ENCODE measurements around the gene MORN1. TPM values are rescaled to one million over a fixed set of nuclear protein-coding genes. Genes with fewer than 3 reads are reported as not detected.

MORN1 gene
- total RNA-seq, 1 experiment from 2014 or later = 23.2 TPM

DNA sequence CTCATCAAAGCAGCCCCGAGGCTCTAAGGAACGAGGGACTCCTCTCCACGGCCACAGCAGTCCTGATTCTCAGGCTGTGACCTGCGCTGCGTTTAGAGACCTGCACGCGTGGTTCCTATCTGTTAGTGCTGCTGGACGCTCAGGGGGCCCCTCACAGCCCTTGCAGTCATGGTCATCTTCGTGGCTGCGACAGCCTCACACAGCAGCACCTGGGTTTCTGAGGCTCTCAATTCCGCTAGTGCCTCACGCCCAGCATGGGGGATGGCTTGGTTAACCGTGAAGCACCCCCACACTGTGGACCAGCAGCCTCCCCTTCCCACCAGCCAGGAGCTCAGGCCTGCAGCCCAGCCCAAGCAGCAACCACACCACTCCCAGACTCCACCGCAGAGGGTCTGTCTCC lies 7.8 kb downstream of the MORN1 start:
- no peaks in the 10 kb centered on the region for H3K4me1 Mint-ChIP-seq (ENCODE audit: low read depth, unreplicated experiment)
- H3K27me3 Mint-ChIP-seq (ENCODE audit: unreplicated experiment) = no peaks in the 10 kb centered on the region
- TF ChIP-seq, protein P1, sequence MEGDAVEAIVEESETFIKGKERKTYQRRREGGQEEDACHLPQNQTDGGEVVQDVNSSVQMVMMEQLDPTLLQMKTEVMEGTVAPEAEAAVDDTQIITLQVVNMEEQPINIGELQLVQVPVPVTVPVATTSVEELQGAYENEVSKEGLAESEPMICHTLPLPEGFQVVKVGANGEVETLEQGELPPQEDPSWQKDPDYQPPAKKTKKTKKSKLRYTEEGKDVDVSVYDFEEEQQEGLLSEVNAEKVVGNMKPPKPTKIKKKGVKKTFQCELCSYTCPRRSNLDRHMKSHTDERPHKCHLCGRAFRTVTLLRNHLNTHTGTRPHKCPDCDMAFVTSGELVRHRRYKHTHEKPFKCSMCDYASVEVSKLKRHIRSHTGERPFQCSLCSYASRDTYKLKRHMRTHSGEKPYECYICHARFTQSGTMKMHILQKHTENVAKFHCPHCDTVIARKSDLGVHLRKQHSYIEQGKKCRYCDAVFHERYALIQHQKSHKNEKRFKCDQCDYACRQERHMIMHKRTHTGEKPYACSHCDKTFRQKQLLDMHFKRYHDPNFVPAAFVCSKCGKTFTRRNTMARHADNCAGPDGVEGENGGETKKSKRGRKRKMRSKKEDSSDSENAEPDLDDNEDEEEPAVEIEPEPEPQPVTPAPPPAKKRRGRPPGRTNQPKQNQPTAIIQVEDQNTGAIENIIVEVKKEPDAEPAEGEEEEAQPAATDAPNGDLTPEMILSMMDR (IDR thresholded peaks at IDR 0.05; ENCODE audit: unreplicated experiment) = no peak
- no peak overlapping the region for H3K27ac Mint-ChIP-seq (ENCODE audit: unreplicated experiment)
- H3K9me3 Mint-ChIP-seq (ENCODE audit: low read depth, unreplicated experiment) = no peaks in the 10 kb centered on the region
- H3K4me3 Mint-ChIP-seq (ENCODE audit: low read depth, unreplicated experiment) = no peak overlapping the region
- intact Hi-C loops (cut with micrococcal nuclease; ENCODE audit: unreplicated experiment) = loop anchor here (5.0 kb wide), 1 partner anchor 186 kb away; no protein-coding TSS in a partner anchor
- BruUV-seq (replicated peaks) = no TSS peak
- H3K36me3 Mint-ChIP-seq (ENCODE audit: insufficient read depth, unreplicated experiment) = peaks cover 12% of the 10 kb centered on the region
- CTCF ChIA-PET = no interaction called here
- no peak for DNase-seq

DNA sequence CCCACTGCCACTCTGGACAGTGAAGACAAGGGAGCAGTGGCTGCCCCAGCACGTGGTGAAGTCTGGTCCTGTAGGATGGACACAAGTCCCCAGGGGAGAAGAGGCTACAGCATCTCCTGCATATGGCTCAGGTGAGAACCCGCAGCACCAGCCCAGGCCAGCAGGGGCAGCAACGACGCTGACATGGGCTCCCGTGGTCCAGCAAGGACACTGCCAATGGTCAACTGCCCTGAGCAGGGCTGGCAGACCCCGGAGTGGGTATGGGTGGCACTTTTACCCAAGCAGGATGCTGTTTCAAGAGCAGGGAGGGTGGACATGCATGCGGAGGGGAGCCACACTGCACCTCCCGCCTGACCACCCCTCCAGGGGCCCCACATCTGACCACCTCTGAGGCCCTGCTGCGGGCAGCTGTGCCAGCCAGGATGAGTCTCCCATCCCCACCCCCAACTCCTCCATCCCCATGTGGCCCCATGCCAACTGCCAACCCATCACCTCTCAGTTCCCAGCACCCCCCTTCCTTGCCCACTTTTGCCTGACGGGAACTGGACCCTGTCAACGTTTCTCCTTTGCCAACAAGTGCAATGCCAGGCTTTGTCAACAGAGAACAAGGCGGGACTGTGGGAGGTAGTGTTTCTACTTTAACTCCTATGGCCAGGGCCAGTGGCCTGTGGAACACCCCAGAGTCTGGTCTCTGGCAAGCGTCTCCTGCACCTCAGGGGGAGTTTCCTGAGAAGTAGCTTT lies 8.6 kb downstream of the MORN1 start:
- H3K4me1 Mint-ChIP-seq (ENCODE audit: low read depth, unreplicated experiment) = no peaks in the 10 kb centered on the region
- TF ChIP-seq, protein P1 (IDR thresholded peaks at IDR 0.05; ENCODE audit: unreplicated experiment) = peak; percentile 20
- no peaks in the 10 kb centered on the region for H3K27me3 Mint-ChIP-seq (ENCODE audit: unreplicated experiment)
- BruUV-seq (replicated peaks) = no TSS peak
- CTCF ChIA-PET = interaction anchor here (2.2 kb wide), 1 partner anchor 188 kb away, joined by 16 read pairs; the partner anchor contains the start of gene FAAP20
- peak; percentile 61 for DNase-seq
- H3K4me3 Mint-ChIP-seq (ENCODE audit: low read depth, unreplicated experiment) = no peak overlapping the region
- H3K27ac Mint-ChIP-seq (ENCODE audit: unreplicated experiment) = no peak overlapping the region
- H3K9me3 Mint-ChIP-seq (ENCODE audit: low read depth, unreplicated experiment) = no peaks in the 10 kb centered on the region
- peaks cover 9% of the 10 kb centered on the region for H3K36me3 Mint-ChIP-seq (ENCODE audit: insufficient read depth, unreplicated experiment)
- intact Hi-C loops (cut with micrococcal nuclease; ENCODE audit: unreplicated experiment) = loop anchor here (5.0 kb wide), 1 partner anchor 185 kb away; no protein-coding TSS in a partner anchor

DNA sequence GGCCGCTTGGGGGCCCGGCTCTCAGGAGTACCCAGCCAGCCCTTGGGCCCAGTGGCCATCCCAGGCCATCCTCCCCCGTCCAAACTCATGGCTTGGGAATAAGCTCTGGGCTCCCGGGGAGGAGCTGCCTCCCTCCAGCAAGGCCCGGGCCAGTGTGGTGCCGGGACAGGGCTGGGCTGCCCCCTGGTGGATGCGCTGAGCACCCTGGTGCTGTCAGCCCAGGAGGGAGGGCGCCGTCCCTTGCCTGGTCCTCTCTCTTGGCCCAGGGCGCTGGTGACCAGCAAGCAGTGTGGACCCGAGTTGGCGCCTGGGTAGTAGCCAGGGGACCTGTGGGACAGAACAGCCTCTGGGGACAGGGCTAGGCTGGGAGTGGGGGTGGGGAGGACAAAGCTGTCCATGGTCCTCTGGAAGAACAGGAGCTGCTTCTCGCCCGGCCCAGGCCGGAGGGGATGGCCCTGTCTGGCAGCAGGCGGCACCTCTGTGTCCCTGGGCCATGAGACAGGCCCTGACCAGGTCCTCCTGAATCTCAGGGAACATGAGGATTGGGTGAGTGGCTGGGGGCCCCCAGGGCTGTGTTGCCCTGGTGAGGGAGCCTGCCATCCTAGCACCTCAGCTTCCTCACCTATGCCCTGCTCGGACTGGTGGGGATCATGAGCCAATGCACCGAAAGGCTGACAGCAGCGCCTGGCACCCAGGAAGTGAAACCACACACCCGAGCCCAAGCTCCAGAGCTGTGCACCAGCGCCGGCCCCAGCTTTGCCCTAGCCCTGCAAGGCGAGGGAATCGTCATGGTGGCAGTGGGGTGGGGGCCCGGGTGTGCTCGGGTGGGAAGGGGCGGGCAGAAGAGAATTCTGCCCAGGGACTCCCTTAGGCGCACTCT lies 9.4 kb downstream of the MORN1 start:
- TF ChIP-seq, protein P1 (IDR thresholded peaks at IDR 0.05; ENCODE audit: unreplicated experiment) = peak; percentile 49
- Mint-ChIP-seq H3K27ac (ENCODE audit: unreplicated experiment) (no peak overlapping the region), H3K27me3 (ENCODE audit: unreplicated experiment) (no peaks in the 10 kb centered on the region), H3K36me3 (ENCODE audit: insufficient read depth, unreplicated experiment) (peaks cover 9% of the 10 kb centered on the region), H3K9me3 (ENCODE audit: low read depth, unreplicated experiment) (no peaks in the 10 kb centered on the region), H3K4me1 (ENCODE audit: low read depth, unreplicated experiment) (no peaks in the 10 kb centered on the region), H3K4me3 (ENCODE audit: low read depth, unreplicated experiment) (no peak overlapping the region)
- CTCF ChIA-PET = interaction anchor here (0.8 to 2.2 kb wide), 5 partner anchors 9 to 279 kb away, joined by 3 to 16 read pairs (median 4); partner anchors contain the start of genes FAAP20, MORN1 and RER1
- BruUV-seq (replicated peaks) = no TSS peak
- DNase-seq = peak; percentile 63
- intact Hi-C loops (cut with micrococcal nuclease; ENCODE audit: unreplicated experiment) = loop anchor here (5.0 kb wide), 1 partner anchor 185 kb away; no protein-coding TSS in a partner anchor

DNA sequence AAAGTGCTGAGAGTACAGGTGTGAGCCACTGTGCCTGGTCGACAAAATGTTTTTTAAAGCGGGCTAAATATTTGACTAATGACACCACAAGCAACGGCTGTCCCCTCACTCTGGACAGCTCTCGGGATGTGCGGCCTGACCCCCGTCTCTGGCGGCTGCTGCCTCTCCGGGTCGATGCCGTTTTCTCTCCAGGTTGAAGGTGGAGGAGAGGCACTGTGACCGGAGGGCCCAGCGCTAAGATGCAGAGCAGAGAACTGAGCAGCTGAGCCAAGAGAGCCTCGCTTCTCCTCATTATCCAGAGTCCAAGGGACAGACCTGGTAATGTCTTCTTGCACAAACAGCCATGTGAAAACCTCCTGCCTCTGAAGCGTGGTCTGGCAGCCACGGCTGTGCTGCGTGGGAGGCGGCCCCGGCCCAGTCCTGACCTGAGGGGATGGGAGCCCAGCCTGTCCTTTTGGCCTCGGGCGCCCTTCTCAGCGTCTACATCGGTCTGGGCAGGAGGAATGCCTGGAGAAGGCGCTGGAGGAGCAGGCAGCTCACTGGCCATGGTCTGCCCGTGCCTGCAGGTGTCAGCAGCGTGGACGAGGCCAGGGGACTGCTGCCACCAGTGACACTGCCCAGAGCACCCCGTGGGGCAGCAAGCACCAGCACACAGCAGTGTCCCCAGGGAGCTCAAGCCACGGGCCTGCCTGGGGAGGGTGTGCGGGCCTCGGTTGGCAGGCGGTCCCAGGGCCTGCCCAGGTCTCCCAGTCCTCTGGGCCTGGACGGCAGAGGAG lies 10.3 kb downstream of the MORN1 start:
- intact Hi-C loops (cut with micrococcal nuclease; ENCODE audit: unreplicated experiment) = loop anchor here (5.0 kb wide), 1 partner anchor 184 kb away; no protein-coding TSS in a partner anchor
- H3K9me3 Mint-ChIP-seq (ENCODE audit: low read depth, unreplicated experiment) = no peaks in the 10 kb centered on the region
- no peaks in the 10 kb centered on the region for H3K4me1 Mint-ChIP-seq (ENCODE audit: low read depth, unreplicated experiment)

More for the DNA sequence above, 10.3 kb downstream of the MORN1 start:
- DNase-seq = no peak
- Mint-ChIP-seq H3K4me3 (ENCODE audit: low read depth, unreplicated experiment) (no peak overlapping the region), H3K27me3 (ENCODE audit: unreplicated experiment) (no peaks in the 10 kb centered on the region), H3K27ac (ENCODE audit: unreplicated experiment) (no peak overlapping the region), H3K36me3 (ENCODE audit: insufficient read depth, unreplicated experiment) (peaks cover 8% of the 10 kb centered on the region)
- no TSS peak for BruUV-seq (replicated peaks)
- CTCF ChIA-PET = interaction anchor here (0.8 to 2.2 kb wide), 5 partner anchors 10 to 278 kb away, joined by 3 to 16 read pairs (median 4); partner anchors contain the start of genes FAAP20, MORN1 and RER1
- TF ChIP-seq, protein P1 (IDR thresholded peaks at IDR 0.05; ENCODE audit: unreplicated experiment) = no peak

Measured in Calu3 (cell line).